ENCODE results near the gene COX6B2. TPM values are rescaled to one million over a fixed set of nuclear protein-coding genes. Genes with fewer than 3 reads are reported as not detected.
A peak's percentile ranks its signal among the peaks of the same experiment; 100 is the strongest.

COX6B2 gene
- total and polyA plus RNA-seq, 10 donors = 0.06 to 1.6 (median 0.47) TPM; not detected in 3

DNA sequence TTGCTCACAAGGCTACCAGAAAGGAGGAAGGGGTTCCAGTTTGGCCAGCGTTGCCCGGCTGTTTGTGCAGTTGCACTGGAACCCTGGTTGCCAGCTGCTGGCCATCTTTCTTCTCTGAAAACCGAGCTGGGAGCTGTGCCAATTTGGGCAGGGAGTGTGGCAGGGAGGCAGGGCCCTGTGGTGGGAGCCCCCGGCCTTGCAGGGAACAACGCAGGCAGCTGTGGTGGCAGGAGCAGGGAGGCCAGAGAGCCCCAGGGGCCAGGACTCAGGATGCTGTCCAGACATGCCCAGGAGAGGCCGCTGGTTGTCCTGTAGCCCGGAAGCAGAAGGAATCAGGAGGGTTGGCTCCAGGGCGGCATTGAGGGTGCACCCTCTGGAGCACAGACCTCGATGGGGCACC lies 10.1 kb downstream of the COX6B2 start:
- Histone ChIP-seq H3K4me1 (peaks cover 8 to 25% (median 17%) of the 10 kb centered on the region in 6 donors), H3K4me3 (no peak overlapping the region), H3K36me3 (peaks cover 0 to 66% (median 10%) of the 10 kb centered on the region in 6 donors), H3K27me3 (replicated peaks in 1 of 7) (peaks cover 0 to 11% (median 0%) of the 10 kb centered on the region in 7 donors), H3K9me3 (no peaks in the 10 kb centered on the region), H3K27ac (no peak overlapping the region)
- intact Hi-C loops (cut with DNase I; ENCODE audit: low total_unique reads) = no loop called here
- DNase-seq = no peak
- 80 to 88% (median 86%) methylated on average over 9 of the region's 9 CpGs for WGBS, 5 donors
- TF ChIP-seq POLR2AphosphoS5 (IDR thresholded peaks at IDR 0.05) = no peak
- TF ChIP-seq POLR2A (IDR thresholded peaks at IDR 0.05) = no peak
- TF ChIP-seq, protein P1, sequence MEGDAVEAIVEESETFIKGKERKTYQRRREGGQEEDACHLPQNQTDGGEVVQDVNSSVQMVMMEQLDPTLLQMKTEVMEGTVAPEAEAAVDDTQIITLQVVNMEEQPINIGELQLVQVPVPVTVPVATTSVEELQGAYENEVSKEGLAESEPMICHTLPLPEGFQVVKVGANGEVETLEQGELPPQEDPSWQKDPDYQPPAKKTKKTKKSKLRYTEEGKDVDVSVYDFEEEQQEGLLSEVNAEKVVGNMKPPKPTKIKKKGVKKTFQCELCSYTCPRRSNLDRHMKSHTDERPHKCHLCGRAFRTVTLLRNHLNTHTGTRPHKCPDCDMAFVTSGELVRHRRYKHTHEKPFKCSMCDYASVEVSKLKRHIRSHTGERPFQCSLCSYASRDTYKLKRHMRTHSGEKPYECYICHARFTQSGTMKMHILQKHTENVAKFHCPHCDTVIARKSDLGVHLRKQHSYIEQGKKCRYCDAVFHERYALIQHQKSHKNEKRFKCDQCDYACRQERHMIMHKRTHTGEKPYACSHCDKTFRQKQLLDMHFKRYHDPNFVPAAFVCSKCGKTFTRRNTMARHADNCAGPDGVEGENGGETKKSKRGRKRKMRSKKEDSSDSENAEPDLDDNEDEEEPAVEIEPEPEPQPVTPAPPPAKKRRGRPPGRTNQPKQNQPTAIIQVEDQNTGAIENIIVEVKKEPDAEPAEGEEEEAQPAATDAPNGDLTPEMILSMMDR (IDR thresholded peaks at IDR 0.05 in 8 of 11, conservative IDR thresholded peaks at IDR 0.05 in 3 of 11) = no peak

GRCh38 chr19:55341595-55342531 lies 12.7 kb downstream of the COX6B2 start:
- DNase-seq = no peak
- peaks cover 0 to 21% (median 0%) of the 10 kb centered on the region in 7 donors for H3K27me3 ChIP-seq (replicated peaks in 1 of 7)
- peaks cover 0 to 50% (median 8%) of the 10 kb centered on the region in 6 donors for H3K36me3 ChIP-seq
- intact Hi-C loops (cut with DNase I; ENCODE audit: low total_unique reads) = no loop called here
- peaks cover 10 to 35% (median 22%) of the 10 kb centered on the region in 6 donors for H3K4me1 ChIP-seq
- no peak overlapping the region for H3K27ac ChIP-seq
- no peaks in the 10 kb centered on the region for H3K9me3 ChIP-seq
- peak overlapping the region in 1 of 8 donors; percentile 75 for H3K4me3 ChIP-seq
- WGBS, 5 donors = 88 to 93% (median 91%) methylated on average over 22 to 50 of the region's 50 CpGs
- TF ChIP-seq POLR2A (IDR thresholded peaks at IDR 0.05) (no peak), POLR2AphosphoS5 (IDR thresholded peaks at IDR 0.05) (no peak)
- TF ChIP-seq, protein P1 (IDR thresholded peaks at IDR 0.05 in 8 of 11, conservative IDR thresholded peaks at IDR 0.05 in 3 of 11) = no peak

DNA sequence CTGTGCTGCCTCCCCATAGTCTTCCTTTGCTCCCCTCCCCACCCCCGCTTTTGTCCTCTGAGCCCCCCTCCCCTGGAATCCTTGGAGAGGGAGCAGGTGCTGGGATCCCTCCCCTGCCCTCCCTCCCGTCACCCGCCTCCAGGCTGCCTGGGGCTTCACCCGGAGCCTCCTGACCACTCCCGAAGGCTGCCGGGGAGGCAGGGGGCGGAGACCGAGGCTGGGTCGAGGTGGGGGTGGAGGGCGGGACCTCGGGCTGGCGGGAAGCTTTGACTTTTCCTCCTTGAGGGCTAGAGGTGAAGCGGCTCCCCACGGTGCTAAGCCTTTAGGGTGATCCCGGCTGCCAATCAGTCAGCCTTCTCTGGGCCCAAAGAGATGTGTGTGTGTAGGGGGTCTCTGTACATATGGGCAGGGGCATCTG lies 13.3 kb downstream of the COX6B2 start:
- Histone ChIP-seq H3K9me3 (no peaks in the 10 kb centered on the region), H3K27ac (peak overlapping the region in 1 of 8 donors; percentile 91), H3K4me3 (peak overlapping the region in 5 of 8 donors; percentile 55 to 75 (median 69)), H3K36me3 (peaks cover 0 to 43% (median under 1%) of the 10 kb centered on the region in 6 donors), H3K4me1 (peaks cover 10 to 35% (median 22%) of the 10 kb centered on the region in 6 donors), H3K27me3 (replicated peaks in 1 of 7) (peaks cover 0 to 26% (median 0%) of the 10 kb centered on the region in 7 donors)
- TF ChIP-seq POLR2A (IDR thresholded peaks at IDR 0.05) (no peak), POLR2AphosphoS5 (IDR thresholded peaks at IDR 0.05) (peak in 1 of 3 donors; percentile 12)
- TF ChIP-seq, protein P1 (IDR thresholded peaks at IDR 0.05 in 8 of 11, conservative IDR thresholded peaks at IDR 0.05 in 3 of 11) = no peak
- DNase-seq = no peak
- intact Hi-C loops (cut with DNase I; ENCODE audit: low total_unique reads) = no loop called here
- WGBS, 5 donors = 1 to 6% (median 3%) methylated on average over 4 to 15 of the region's 15 CpGs

DNA sequence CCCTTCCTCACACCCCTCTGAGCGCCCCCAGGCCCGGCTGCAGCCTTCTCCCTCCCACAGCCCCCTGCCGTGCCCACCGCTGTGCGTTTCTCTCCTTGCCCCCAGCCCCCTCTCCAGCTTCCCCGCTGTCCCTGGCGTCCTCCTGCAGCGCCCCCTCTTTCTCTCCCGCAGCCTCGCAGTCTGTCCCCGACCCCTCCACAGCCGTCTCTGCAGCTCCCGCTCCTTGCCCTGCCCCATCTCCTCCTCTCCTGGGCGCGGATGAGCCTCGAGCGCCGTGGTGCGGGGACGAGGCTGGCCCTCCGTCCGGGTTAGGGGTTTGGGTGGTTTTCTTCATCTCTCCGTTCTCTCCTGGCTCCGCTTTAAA lies 13.8 kb downstream of the COX6B2 start:
- peak overlapping the region in 7 of 8 donors; percentile 47 to 75 (median 61) for H3K4me3 ChIP-seq
- WGBS, 5 donors = 2 to 5% (median 3%) methylated on average over 20 to 24 of the region's 24 CpGs
- H3K36me3 ChIP-seq = peaks cover 0 to 39% (median 0%) of the 10 kb centered on the region in 6 donors
- H3K27me3 ChIP-seq (replicated peaks in 1 of 7) = peaks cover 0 to 28% (median 0%) of the 10 kb centered on the region in 7 donors
- no peaks in the 10 kb centered on the region for H3K9me3 ChIP-seq
- peak overlapping the region in 1 of 8 donors; percentile 91 for H3K27ac ChIP-seq
- peak; percentile 83 for DNase-seq
- TF ChIP-seq, protein P1 (IDR thresholded peaks at IDR 0.05 in 8 of 11, conservative IDR thresholded peaks at IDR 0.05 in 3 of 11) = no peak
- TF ChIP-seq POLR2AphosphoS5 (IDR thresholded peaks at IDR 0.05) (no peak), POLR2A (IDR thresholded peaks at IDR 0.05) (no peak)
- intact Hi-C loops (cut with DNase I; ENCODE audit: low total_unique reads) = no loop called here
- H3K4me1 ChIP-seq = peaks cover 10 to 35% (median 22%) of the 10 kb centered on the region in 6 donors

Data from spleen (tissue), 11 donors.